ENCODE measurements around the gene TFCP2. TPM values are rescaled to one million over a fixed set of nuclear protein-coding genes. Genes with fewer than 3 reads are reported as not detected.

TFCP2 gene
- total and polyA plus RNA-seq, 2 of the 13 experiments (the other 11 are each of a cell fraction or from before 2014, with no cell fraction given) = 7.6 to 10.0 TPM

DNA sequence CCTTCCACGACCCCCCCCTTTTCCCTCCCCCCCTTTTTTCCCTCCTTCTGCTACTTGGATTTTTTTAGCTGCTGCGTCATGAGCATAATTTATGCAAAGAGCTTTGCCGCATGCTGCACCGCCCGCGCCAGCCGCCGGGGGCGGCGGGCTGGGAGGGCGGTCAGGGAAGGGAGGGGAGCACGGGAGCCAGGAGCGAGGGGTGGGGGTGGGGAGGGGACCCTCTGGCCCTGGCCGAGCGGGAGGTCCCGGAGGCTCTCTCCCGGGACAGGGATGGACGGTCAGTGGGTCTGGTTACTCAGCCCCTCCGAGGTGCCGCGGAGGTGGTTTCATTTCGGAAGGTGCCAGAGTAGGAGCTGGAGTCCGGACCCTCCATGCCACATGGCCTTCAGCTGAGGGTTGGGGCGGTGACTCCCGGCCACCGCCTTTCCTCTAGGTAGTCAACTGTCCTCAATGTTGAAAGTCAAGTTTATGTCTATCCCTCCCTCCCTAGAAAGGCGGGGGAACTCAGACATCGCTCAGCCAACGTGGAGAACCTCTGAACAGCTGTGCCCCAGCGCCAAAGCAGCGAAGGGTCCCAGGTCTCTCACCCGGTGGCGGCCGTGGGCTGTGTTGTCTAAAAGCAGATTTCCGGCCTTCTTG is 45.2 kb upstream of the TFCP2 start, which contains the start of gene POU6F1 (continued):
- TF ChIP-seq KDM2A (CRISPR knock-in tag; IDR thresholded peaks at IDR 0.05; ENCODE audit: borderline replicate concordance, low read depth) (peak; percentile 35; the same call in 1 of the 2 replicates), ZNF10 (CRISPR knock-in tag; IDR thresholded peaks at IDR 0.05; ENCODE audit: borderline replicate concordance, low read depth) (no peak), SMARCE1 (IDR thresholded peaks at IDR 0.05; ENCODE audit: borderline replicate concordance) (no peak), ARNT2 (CRISPR knock-in tag; IDR thresholded peaks at IDR 0.05; ENCODE audit: low read depth) (no peak), ZIK1 (CRISPR knock-in tag; IDR thresholded peaks at IDR 0.05; ENCODE audit: borderline replicate concordance, low read depth) (no peak), GTF3A (CRISPR knock-in tag; conservative IDR thresholded peaks at IDR 0.05) (no peak), ZNF414 (CRISPR knock-in tag; IDR thresholded peaks at IDR 0.05) (0 out of 2 replicates have a peak, but pooled peaks have one; percentile 31), ZBTB7B (CRISPR knock-in tag; IDR thresholded peaks at IDR 0.05) (peak; percentile 51; the same call in 1 of the 2 replicates), ZNF253 (CRISPR knock-in tag; IDR thresholded peaks at IDR 0.05; ENCODE audit: borderline replicate concordance) (no peak), ASH2L (IDR thresholded peaks at IDR 0.05; ENCODE audit: insufficient read length, low read depth, low read length) (peak; percentile 34), EED (CRISPR knock-in tag; IDR thresholded peaks at IDR 0.05) (no peak), NPAS2 (CRISPR knock-in tag; IDR thresholded peaks at IDR 0.05; ENCODE audit: borderline replicate concordance) (no peak), STAG1 (CRISPR knock-in tag; IDR thresholded peaks at IDR 0.05) (no peak), MTERF4 (CRISPR knock-in tag; IDR thresholded peaks at IDR 0.05) (no peak), ZNF234 (CRISPR knock-in tag; conservative IDR thresholded peaks at IDR 0.05) (peak; percentile 56; the same call in 1 of the 2 replicates), RBAK (CRISPR knock-in tag; IDR thresholded peaks at IDR 0.05) (no peak), BRD4 (CRISPR knock-in tag; IDR thresholded peaks at IDR 0.05) (peak; percentile 61; the same call in 1 of the 2 replicates), ZNF772 (CRISPR knock-in tag; IDR thresholded peaks at IDR 0.05) (no peak), RXRA (CRISPR knock-in tag; IDR thresholded peaks at IDR 0.05) (peak; percentile 35; the same call in 1 of the 2 replicates), ZNF282 (IDR thresholded peaks at IDR 0.05; ENCODE audit: partially characterized antibody) (no peak)
- TF ChIP-seq, protein P1, sequence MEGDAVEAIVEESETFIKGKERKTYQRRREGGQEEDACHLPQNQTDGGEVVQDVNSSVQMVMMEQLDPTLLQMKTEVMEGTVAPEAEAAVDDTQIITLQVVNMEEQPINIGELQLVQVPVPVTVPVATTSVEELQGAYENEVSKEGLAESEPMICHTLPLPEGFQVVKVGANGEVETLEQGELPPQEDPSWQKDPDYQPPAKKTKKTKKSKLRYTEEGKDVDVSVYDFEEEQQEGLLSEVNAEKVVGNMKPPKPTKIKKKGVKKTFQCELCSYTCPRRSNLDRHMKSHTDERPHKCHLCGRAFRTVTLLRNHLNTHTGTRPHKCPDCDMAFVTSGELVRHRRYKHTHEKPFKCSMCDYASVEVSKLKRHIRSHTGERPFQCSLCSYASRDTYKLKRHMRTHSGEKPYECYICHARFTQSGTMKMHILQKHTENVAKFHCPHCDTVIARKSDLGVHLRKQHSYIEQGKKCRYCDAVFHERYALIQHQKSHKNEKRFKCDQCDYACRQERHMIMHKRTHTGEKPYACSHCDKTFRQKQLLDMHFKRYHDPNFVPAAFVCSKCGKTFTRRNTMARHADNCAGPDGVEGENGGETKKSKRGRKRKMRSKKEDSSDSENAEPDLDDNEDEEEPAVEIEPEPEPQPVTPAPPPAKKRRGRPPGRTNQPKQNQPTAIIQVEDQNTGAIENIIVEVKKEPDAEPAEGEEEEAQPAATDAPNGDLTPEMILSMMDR (CRISPR knock-in tag; IDR thresholded peaks at IDR 0.05) = no peak; the same call in 1 of the 2 replicates
- TF ChIP-seq, protein P2, sequence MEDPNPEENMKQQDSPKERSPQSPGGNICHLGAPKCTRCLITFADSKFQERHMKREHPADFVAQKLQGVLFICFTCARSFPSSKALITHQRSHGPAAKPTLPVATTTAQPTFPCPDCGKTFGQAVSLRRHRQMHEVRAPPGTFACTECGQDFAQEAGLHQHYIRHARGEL (CRISPR knock-in tag; IDR thresholded peaks at IDR 0.05) = no peak
- TF ChIP-seq, protein P3, sequence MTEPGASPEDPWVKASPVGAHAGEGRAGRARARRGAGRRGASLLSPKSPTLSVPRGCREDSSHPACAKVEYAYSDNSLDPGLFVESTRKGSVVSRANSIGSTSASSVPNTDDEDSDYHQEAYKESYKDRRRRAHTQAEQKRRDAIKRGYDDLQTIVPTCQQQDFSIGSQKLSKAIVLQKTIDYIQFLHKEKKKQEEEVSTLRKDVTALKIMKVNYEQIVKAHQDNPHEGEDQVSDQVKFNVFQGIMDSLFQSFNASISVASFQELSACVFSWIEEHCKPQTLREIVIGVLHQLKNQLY (CRISPR knock-in tag; IDR thresholded peaks at IDR 0.05) = no peak
- TF ChIP-seq, protein P4, sequence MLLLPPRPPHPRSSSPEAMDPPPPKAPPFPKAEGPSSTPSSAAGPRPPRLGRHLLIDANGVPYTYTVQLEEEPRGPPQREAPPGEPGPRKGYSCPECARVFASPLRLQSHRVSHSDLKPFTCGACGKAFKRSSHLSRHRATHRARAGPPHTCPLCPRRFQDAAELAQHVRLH (CRISPR knock-in tag; IDR thresholded peaks at IDR 0.05; ENCODE audit: borderline replicate concordance, low read depth) = 0 out of 2 replicates have a peak, but pooled peaks have one; percentile 21
- TF ChIP-seq, protein P5, sequence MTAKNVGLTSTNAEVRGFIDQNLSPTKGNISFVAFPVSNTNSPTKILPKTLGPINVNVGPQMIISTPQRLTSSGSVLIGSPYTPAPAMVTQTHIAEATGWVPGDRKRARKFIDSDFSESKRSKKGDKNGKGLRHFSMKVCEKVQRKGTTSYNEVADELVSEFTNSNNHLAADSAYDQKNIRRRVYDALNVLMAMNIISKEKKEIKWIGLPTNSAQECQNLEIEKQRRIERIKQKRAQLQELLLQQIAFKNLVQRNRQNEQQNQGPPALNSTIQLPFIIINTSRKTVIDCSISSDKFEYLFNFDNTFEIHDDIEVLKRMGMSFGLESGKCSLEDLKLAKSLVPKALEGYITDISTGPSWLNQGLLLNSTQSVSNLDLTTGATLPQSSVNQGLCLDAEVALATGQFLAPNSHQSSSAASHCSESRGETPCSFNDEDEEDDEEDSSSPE (CRISPR knock-in tag; IDR thresholded peaks at IDR 0.05) = no peak

Measured in HepG2 (cell line).